HG03280 (cell line): ENCODE data around the gene LAPTM5.
A peak's percentile ranks its signal among the peaks of the same experiment; 100 is the strongest.

Experiments
- ATAC-seq: cut with Tn5 transposase; IDR thresholded peaks from one replicate; pipeline ENCODE4 v1.9.1; 2021; ENCODE audit warnings: mild to moderate bottlenecking, moderate library complexity; ENCODE audit not compliant: unreplicated experiment

Gene LAPTM5

GRCh38 chr1:30720271-30721223 lies 37.0 kb downstream of the LAPTM5 start:
- no peak for ATAC-seq

GRCh38 chr1:30719406-30720270 lies 37.9 kb downstream of the LAPTM5 start:
- no peak for ATAC-seq

GRCh38 chr1:30718636-30719405 lies 38.8 kb downstream of the LAPTM5 start:
- ATAC-seq: peak; percentile 60

- peak; percentile 82 for ATAC-seq
Observed at GRCh38 chr1:30718091-30718635, 39.4 kb downstream of the LAPTM5 start.

- no peak for ATAC-seq
Observed at GRCh38 chr1:30716646-30717045, 40.9 kb downstream of the LAPTM5 start.

- no peak for ATAC-seq
Observed at GRCh38 chr1:30715886-30716285, 41.7 kb downstream of the LAPTM5 start.

- no peak for ATAC-seq
Observed at GRCh38 chr1:30715216-30715615, 42.4 kb downstream of the LAPTM5 start.

GRCh38 chr1:30714536-30715090 lies 43.0 kb downstream of the LAPTM5 start:
- no peak for ATAC-seq

- ATAC-seq: no peak
Observed at GRCh38 chr1:30714025-30714424, 43.5 kb downstream of the LAPTM5 start.

GRCh38 chr1:30713311-30713710 lies 44.3 kb downstream of the LAPTM5 start:
- no peak for ATAC-seq

GRCh38 chr1:30712583-30712982 lies 45.0 kb downstream of the LAPTM5 start:
- no peak for ATAC-seq

- no peak for ATAC-seq
Observed at GRCh38 chr1:30710407-30710806, 47.2 kb downstream of the LAPTM5 start.

- no peak for ATAC-seq
Observed at GRCh38 chr1:30708361-30708728, 49.2 kb downstream of the LAPTM5 start.

- ATAC-seq: no peak
Observed at GRCh38 chr1:30707412-30708360, 49.9 kb downstream of the LAPTM5 start.

GRCh38 chr1:30706528-30706927 lies 51.0 kb downstream of the LAPTM5 start:
- ATAC-seq: no peak

GRCh38 chr1:30705698-30706097 lies 51.9 kb downstream of the LAPTM5 start:
- no peak for ATAC-seq

- no peak for ATAC-seq
Observed at GRCh38 chr1:30704765-30705509, 52.6 kb downstream of the LAPTM5 start.

- no peak for ATAC-seq
Observed at GRCh38 chr1:30704271-30704670, 53.3 kb downstream of the LAPTM5 start.

- no peak for ATAC-seq
Observed at GRCh38 chr1:30702823-30703222, 54.8 kb downstream of the LAPTM5 start.
